Gastrocnemius medialis (tissue), 4 donors: ENCODE data around the gene SDCCAG8. TPM values are rescaled to one million over a fixed set of nuclear protein-coding genes. Genes with fewer than 3 reads are reported as not detected.

Experiments used
- ATAC-seq, 2 donors: fragments of 150-250 bp; one replicate each; pipeline ENCODE4 v1.9.1; 2016
- DNase-seq, 2 donors: peaks; one replicate each; pipeline ENCODE4 v3.0.0-alpha.2; 2019
- H3K27ac ChIP-seq, 4 donors: fragments of 200-600 bp; sonication (generic); 1 replicate in 1 of 4; 2 replicates in 3 of 4; pipeline ENCODE4 v1.5.1; 2016 to 2018; ENCODE audit warnings: mild to moderate bottlenecking in 2 of 4, moderate library complexity in 1 of 4
- H3K27me3 ChIP-seq, 3 donors: fragments of 200-600 bp; sonication (generic) in 2 of 3; 1 replicate in 1 of 3; 2 replicates in 2 of 3; pipeline versions ENCODE4 v1.5.1 to v1.6.0; 2016 to 2019; ENCODE audit warnings: mild to moderate bottlenecking in 1 of 3, moderate library complexity in 1 of 3
- H3K36me3 ChIP-seq, 2 donors: fragments of 200-600 bp; sonication (generic) in 1 of 2; one replicate each; pipeline ENCODE4 v1.5.1; 2017 to 2018
- H3K4me1 ChIP-seq, 2 donors: fragments of 200-600 bp; sonication (generic) in 1 of 2; one replicate each; pipeline ENCODE4 v1.5.1; 2016 to 2017; ENCODE audit warnings: mild to moderate bottlenecking in 2 of 2
- H3K4me3 ChIP-seq, 4 donors: fragments of 200-600 bp; sonication (generic) in 3 of 4; 1 replicate in 1 of 4; 2 replicates in 3 of 4; pipeline ENCODE4 v1.5.1; 2016 to 2019; ENCODE audit warnings: mild to moderate bottlenecking in 2 of 4
- H3K9me3 ChIP-seq, 3 donors: fragments of 200-600 bp; sonication (generic) in 2 of 3; 1 replicate in 1 of 3; 2 replicates in 2 of 3; pipeline ENCODE4 v1.5.1; 2016 to 2019
- POLR2A ChIP-seq, 2 donors: fragments of 450-650 bp; IDR thresholded peaks; one replicate each; pipeline ENCODE4 v1.6.1; 2017; ENCODE audit warnings: antibody characterized with exemption in 2 of 2, mild to moderate bottlenecking in 2 of 2, moderate library complexity in 2 of 2
- in situ Hi-C, 4 donors: fragments of 200-750 bp; cut with MboI; loops; one replicate each; pipeline versions ENCODE4 v1.15.0 to v1.8.0; 2017; ENCODE audit warnings: low sequenced_read_pairs in 4 of 4
- intact Hi-C: fragments of 100-400 bp; cut with DNase I; formaldehyde crosslinking; loops from one replicate; pipeline ENCODE4 v1.15.1; 2023; ENCODE audit warnings: low total_unique reads
- total RNA-seq, 4 donors: library from RNA; depleted of rRNA; stranded (reverse); fragments of >200 nt; gene quantifications; one replicate each; pipeline versions ENCODE4 v1.1.0 to v1.2.3, GENCODE V29; 2016
- TF ChIP-seq, protein P1 (sequence below), 5 experiments: fragments of 450-650 bp in 3 of 5; fragments of 200-600 bp in 2 of 5; sonication (generic) in 2 of 5; IDR thresholded peaks in 4 of 5; conservative IDR thresholded peaks in 1 of 5; 1 replicate in 4 of 5; 2 replicates in 1 of 5; pipeline ENCODE4 v1.5.1; 2016 to 2019; ENCODE audit warnings: antibody characterized with exemption in 5 of 5, mild to moderate bottlenecking in 3 of 5, moderate library complexity in 3 of 5

SDCCAG8 gene
- total RNA-seq, 4 donors from 2014 or later, result 12.3 to 33.9 (median 26.1) TPM

DNA sequence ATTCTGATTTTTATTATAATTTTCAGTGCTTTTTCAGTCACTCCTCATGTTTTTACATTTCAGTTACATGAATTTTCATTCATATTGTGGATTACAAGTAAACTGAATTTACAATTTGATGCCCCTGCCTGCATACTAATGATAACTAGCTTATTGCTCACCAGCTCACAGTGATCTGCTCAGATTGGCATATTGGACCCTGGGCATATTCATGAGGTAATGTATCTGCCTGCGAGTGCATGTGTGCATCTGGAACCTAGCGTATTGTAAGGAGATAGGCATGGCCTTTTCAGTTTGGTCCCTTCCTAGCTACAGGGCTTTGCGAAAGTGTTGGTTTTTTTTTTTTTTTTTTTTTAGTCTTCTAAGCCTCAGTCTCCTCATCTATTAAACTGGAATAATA lies 213.7 kb downstream of the SDCCAG8 start:
- DNase-seq (no peak), ATAC-seq (no peak)
- TF ChIP-seq, protein P1, sequence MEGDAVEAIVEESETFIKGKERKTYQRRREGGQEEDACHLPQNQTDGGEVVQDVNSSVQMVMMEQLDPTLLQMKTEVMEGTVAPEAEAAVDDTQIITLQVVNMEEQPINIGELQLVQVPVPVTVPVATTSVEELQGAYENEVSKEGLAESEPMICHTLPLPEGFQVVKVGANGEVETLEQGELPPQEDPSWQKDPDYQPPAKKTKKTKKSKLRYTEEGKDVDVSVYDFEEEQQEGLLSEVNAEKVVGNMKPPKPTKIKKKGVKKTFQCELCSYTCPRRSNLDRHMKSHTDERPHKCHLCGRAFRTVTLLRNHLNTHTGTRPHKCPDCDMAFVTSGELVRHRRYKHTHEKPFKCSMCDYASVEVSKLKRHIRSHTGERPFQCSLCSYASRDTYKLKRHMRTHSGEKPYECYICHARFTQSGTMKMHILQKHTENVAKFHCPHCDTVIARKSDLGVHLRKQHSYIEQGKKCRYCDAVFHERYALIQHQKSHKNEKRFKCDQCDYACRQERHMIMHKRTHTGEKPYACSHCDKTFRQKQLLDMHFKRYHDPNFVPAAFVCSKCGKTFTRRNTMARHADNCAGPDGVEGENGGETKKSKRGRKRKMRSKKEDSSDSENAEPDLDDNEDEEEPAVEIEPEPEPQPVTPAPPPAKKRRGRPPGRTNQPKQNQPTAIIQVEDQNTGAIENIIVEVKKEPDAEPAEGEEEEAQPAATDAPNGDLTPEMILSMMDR (IDR thresholded peaks at IDR 0.05 in 4 of 5, conservative IDR thresholded peaks at IDR 0.05 in 1 of 5), result no peak
- no peak for TF ChIP-seq POLR2A (IDR thresholded peaks at IDR 0.05)
- no peak overlapping the region for H3K4me3 ChIP-seq
- in situ Hi-C loops (no loop called here), intact Hi-C loops (no loop called here)
- no peak overlapping the region for H3K27ac ChIP-seq
- no peaks in the 10 kb centered on the region for H3K27me3 ChIP-seq
- H3K4me1 ChIP-seq, result peaks cover 3 to 16% of the 10 kb centered on the region in 2 donors
- H3K36me3 ChIP-seq, result no peaks in the 10 kb centered on the region
- no peaks in the 10 kb centered on the region for H3K9me3 ChIP-seq

DNA sequence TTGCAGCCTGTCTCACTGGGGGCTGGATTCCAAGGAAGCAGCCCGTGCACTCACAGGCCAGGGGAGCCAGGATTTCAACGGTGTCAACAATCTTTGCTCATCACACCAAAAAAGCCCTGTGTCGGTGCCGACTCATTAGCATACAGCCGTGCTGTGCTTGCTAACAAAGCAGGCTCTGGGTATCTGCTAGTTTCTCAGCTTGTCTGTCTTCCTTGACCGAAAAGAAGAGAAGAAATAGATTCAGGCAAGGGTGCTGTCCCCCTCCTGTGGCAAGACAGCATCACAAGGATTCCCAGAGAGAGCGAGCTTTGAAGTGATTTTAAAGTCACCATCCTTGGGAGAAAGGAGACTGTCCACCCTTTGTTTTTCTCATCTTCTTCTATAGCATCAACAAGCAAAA lies 214.7 kb downstream of the SDCCAG8 start:
- DNase-seq (no peak), ATAC-seq (no peak)
- TF ChIP-seq POLR2A (IDR thresholded peaks at IDR 0.05), result no peak
- TF ChIP-seq, protein P1 (IDR thresholded peaks at IDR 0.05 in 4 of 5, conservative IDR thresholded peaks at IDR 0.05 in 1 of 5), result no peak
- no peaks in the 10 kb centered on the region for H3K36me3 ChIP-seq
- in situ Hi-C loops (no loop called here), intact Hi-C loops (no loop called here)
- no peak overlapping the region for H3K27ac ChIP-seq
- no peak overlapping the region for H3K4me3 ChIP-seq
- H3K27me3 ChIP-seq, result no peaks in the 10 kb centered on the region
- H3K9me3 ChIP-seq, result no peaks in the 10 kb centered on the region
- H3K4me1 ChIP-seq, result peaks cover 3 to 16% of the 10 kb centered on the region in 2 donors

DNA sequence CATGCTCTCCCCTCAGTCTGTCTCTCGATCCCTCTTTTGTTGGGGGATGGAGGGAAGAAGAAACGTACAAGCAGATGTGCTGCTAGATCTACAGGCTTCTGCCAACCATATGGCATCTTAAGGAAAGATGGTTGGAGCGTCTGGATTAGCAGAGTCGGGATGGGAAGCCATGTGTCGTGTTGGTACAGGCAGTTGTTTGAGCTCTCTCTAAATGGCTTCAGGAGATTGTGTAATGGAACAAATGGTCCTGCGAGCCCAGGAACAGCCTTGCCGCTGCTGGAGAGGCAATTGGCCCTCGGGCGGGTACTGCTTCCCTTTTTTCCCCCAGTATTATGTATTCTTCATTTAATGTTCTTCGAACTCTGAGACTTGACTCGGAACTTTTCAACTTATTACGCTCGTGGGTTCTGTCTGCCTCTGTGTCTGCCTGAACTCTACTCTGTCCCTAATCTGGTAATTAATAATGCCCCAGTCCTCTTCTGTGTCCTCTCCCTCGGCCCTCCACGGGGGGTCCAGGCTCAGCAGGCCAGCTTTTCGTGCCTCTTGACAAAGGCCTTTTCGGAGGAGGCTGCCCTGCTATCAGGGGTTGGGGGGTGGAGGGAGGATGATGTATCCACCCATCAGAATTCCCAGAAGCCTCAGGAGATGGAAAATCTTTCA lies 215.3 kb downstream of the SDCCAG8 start:
- H3K4me3 ChIP-seq, result no peak overlapping the region
- no peaks in the 10 kb centered on the region for H3K27me3 ChIP-seq
- H3K27ac ChIP-seq, result no peak overlapping the region
- ATAC-seq (no peak), DNase-seq (no peak)
- H3K4me1 ChIP-seq, result peaks cover 3 to 16% of the 10 kb centered on the region in 2 donors
- in situ Hi-C loops (no loop called here), intact Hi-C loops (no loop called here)
- no peaks in the 10 kb centered on the region for H3K9me3 ChIP-seq
- no peaks in the 10 kb centered on the region for H3K36me3 ChIP-seq
- no peak for TF ChIP-seq POLR2A (IDR thresholded peaks at IDR 0.05)
- TF ChIP-seq, protein P1 (IDR thresholded peaks at IDR 0.05 in 4 of 5, conservative IDR thresholded peaks at IDR 0.05 in 1 of 5), result no peak

DNA sequence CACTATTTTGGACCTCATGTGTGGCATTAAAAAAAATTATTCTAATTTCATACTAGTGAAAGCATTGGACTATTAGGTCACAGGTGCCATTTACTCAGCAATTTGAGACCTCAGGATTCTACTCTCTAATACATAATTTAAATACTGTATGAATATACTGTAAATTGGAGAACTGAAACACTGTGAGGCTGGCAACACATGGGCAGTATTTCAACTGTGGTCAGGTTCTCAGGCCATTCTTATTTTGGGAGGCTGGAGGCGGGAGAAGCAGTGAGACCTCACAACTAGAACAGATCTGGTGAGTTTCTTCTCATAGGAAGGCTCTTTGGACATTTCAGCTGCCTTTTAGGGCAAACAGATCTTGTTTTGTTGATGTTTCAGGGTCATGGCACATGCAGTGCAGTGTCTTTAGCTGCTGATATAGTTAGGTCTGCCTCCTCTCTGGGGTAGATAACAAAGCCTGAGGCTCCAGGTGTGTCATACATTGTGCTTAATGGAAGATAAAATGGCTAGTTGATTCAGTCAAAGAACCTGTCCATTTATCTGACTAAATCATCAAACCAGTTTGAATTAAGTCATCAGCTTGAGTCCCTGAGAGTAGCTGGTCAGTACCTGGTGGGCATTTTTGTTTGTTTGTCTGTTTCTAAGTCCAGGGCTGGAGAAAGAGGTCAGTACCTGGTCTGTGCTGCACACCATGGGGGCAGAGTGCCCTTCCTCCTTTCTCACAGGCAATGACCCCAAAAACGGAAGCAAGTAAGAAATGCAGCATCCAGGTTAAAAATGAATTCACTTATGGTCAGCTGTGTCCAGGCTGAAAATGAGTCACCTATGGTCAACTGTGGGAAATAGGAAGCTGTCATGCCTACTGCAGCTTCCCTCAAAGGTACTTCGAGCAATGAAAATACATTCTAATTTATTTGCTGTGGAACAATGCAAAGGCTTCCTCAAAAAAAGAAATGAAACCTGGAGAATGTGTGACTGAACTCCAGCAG lies 216.2 kb downstream of the SDCCAG8 start:
- no peak overlapping the region for H3K27ac ChIP-seq
- ATAC-seq, result no peak

More for the DNA sequence above, 216.2 kb downstream of the SDCCAG8 start:
- no peak for TF ChIP-seq POLR2A (IDR thresholded peaks at IDR 0.05)
- TF ChIP-seq, protein P1 (IDR thresholded peaks at IDR 0.05 in 4 of 5, conservative IDR thresholded peaks at IDR 0.05 in 1 of 5), result no peak
- in situ Hi-C loops, result no loop called here
- H3K27me3 ChIP-seq, result no peaks in the 10 kb centered on the region
- no peak overlapping the region for H3K4me3 ChIP-seq
- intact Hi-C loops, result no loop called here
- H3K9me3 ChIP-seq, result no peaks in the 10 kb centered on the region
- no peak for DNase-seq
- peaks cover 3 to 16% of the 10 kb centered on the region in 2 donors for H3K4me1 ChIP-seq
- H3K36me3 ChIP-seq, result no peaks in the 10 kb centered on the region
